GM18505 (cell line): ENCODE results near the gene ESRRA.

ENCODE experiments used
- ATAC-seq: cut with Tn5 transposase; IDR thresholded peaks from one replicate; pipeline ENCODE4 v1.9.1; 2021; ENCODE audit not compliant: unreplicated experiment
- POLR2A ChIP-seq: IDR thresholded peaks from 4 replicates; pipeline ENCODE4 v1.6.1; 2011; ENCODE audit warnings: borderline replicate concordance; ENCODE audit not compliant: insufficient read depth, insufficient read length; ENCODE audit errors: extremely low read depth

ESRRA gene

DNA sequence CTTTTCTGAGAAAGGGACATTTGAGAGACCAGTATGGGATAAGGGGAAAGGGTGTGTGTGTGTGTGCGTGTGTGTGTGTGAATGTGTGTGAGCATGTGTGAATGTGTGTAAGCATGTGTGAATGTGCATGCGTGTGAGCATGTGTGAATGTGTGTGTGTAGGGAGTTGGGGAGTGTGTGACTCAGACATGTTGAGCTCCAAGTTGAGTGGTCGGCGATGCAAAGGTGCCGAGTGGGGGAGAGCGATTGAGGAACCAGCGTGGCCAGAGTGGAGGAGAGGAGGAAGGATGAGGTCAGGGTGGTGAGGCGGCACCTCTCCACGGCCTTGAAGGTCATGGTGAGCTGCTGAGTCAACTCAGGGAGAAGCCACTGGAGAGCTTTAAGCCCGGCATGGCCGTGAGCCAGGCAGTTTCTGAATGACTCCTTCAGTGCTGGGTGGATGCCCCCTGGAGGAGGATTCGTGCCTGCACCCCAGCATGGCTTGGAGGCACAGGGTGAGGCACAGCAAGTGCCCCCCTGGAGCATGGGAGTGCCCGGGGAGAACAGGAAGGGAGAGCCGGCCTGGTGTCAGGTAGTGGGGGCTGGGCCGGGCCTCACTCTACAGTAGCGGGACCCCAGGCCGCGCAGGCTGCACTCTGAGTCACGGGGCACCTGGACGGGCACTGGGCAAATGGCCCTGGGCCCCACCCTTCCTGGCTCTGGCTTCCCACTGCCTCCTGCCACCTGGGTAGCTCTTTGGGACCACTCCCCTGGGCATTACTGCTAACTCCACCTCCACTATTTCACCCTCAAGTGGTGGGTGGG is 26.4 kb downstream of the ESRRA start:
- TF ChIP-seq POLR2A: no peak
- ATAC-seq: peak; percentile 36

DNA sequence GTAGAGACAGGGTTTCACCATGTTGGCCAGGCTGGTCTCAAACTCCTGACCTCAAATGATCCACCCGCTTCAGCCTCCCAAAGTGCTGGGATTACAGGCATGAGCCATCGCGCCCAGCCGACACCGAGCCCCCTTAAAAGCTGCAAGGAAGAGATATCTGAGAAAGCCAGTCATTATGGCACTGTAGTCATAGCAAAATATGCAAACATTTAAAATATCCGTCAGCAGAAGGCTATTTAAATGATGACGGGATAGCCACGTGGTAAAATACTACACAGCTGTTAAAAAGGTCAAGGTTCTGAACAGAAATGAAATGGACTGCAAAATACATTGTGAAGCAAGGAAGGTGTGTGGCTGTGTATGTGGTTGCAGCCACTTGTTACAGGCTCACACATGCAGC is 28.2 kb downstream of the ESRRA start:
- TF ChIP-seq POLR2A: no peak
- no peak for ATAC-seq

- ATAC-seq: peak; percentile 77
- TF ChIP-seq POLR2A: no peak
Observed at GRCh38 chr11:64334764-64335735, 29.7 kb downstream of the ESRRA start.

DNA sequence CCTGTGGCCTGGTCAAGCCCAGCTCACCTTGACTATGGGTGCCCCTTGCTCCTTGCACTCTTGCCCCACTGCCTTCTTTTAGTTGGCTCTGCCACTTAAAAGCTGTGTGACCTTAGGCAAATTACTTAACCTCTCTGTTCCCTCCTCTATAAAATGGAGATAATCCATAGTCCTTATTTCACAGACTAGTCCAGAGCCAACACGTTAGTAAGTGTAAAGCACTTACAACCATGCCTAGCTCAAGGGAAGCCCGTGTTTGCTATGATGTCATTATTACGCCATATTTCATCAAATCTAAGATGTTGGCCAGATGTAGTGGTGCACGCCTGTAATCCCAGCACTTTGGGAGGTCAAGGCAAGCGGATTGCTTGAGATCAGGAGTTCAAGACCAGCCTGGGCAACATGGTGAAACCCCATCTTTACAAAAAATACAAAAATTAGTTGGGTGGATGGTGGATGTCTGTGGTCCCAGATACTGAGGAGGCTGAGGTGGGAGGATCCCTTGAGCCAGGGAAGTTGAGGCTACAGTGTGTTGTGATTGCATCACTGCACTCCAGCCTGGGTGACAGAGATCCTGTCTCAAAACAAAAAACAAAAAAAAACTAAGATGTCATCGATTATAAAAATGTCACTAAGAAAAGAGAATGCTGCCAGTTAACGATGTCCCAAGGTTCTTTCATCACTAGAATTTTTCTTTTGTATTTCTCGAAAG is 32.4 kb downstream of the ESRRA start:
- no peak for ATAC-seq
- TF ChIP-seq POLR2A: no peak

- ATAC-seq: no peak
- no peak for TF ChIP-seq POLR2A
Observed at GRCh38 chr11:64338716-64339115, 33.4 kb downstream of the ESRRA start.

DNA sequence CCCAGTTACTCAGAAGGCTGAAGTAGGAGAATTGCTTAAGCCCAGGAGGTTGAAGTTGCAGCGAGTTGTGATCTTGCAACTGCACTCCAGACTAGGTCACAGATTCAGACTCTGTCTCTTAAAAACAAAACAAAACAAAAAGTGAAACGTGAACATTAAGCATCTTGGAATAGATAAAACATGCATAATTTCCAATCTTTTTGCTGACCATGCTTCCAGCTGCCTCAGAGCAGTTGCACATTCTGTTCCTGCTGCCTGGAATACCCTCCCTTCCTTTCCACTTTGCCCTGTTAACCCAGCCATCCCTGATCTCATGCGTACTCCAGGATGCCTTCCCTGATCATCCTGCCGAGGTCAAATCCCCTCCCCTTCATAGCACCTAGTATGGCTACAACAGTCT is 34.0 kb downstream of the ESRRA start:
- no peak for ATAC-seq
- TF ChIP-seq POLR2A: no peak

DNA sequence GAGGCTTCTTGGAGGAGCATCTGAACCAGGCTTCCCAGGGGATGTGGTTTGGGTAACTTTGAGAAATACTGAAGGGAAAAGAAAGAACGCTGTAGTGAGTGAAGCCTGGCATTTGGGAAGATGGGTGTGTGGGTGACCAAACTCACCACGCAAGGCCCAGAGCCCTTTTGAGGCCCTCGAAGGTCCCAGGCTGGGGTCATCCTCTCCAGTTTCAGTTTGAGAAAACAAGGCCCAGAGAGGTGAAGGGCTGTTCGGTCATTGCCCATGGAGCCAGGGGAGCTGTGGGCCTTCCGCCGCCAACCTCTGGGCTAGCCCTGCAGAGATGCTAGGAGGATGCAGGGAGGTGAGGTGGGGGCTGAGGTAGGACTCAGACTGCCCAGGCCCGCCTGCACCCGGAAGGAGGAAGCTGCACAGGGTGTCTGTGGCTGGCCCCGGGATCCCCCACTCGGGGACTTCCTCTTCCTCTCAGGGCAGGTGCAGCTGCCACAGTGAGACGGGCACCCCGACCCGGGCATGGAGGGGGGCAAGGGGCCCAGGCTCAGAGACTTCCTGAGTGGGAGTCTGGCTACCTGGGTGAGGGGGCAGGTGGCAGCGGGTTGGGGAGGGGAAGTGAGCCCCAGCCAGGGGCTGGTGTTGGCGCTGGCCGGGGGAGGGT is 34.6 kb downstream of the ESRRA start, which contains the start of gene CCDC88B:
Gene CCDC88B (plus strand): TSS at position 451 of the 655 bp plus-strand sequence. CDS start 63 bp downstream, at position 514.
- peak; percentile 65 for TF ChIP-seq POLR2A
- peak; percentile 38 for ATAC-seq

DNA sequence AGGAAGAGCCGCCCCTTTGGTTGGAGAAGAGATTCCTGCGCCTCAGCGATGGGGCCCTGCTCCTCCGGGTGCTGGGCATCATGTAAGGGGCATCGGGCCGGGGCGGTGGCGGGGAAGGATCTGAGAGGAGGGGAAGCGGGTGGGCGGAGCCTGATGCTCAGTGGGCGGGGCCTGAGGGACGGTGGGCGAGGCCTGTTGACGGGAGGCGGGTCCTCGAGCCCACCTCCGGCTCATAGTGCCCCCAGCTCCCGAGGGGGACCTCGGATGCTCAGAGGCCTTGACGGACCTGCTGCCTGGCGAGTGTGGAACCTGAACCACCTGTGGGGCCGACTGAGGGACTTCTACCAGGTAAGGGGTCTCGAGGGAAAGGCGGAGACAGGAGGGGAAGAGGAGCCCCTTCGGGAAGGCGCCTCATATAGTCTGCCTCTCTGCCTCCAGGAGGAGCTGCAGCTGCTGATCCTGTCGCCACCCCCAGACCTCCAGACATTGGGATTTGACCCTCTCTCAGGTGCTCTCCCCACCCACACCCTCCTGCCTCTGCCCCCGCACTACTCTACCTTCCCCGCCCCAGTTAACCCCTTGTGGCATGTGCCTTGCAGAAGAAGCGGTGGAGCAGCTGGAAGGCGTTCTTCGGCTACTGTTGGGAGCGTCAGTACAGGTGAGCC is 35.5 kb downstream of the ESRRA start:
- ATAC-seq: peak; percentile 35
- TF ChIP-seq POLR2A: peak; percentile 52

DNA sequence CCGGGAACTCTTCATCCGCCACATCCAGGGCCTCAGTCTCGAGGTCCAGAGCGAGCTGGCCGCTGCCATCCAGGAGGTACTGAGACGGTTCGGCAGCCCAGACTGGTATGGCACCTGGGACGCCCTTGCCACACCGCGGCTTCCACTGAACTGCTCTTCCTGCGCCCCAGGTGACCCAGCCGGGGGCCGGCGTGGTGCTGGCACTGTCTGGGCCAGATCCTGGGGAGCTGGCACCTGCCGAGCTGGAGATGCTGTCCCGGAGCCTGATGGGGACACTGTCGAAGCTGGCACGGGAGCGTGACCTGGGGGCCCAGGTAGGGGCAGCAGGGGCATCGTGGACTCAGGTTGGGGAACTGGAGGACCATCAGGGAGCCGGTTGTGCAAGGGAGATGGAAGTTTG is 36.1 kb downstream of the ESRRA start:
- no peak for TF ChIP-seq POLR2A
- ATAC-seq: no peak

- TF ChIP-seq POLR2A: no peak
- peak; percentile 48 for ATAC-seq
Observed at GRCh38 chr11:64341851-64342791, 36.8 kb downstream of the ESRRA start.
